ENCODE measurements around the gene CEP104. TPM values are rescaled to one million over a fixed set of nuclear protein-coding genes. Genes with fewer than 3 reads are reported as not detected.

CEP104 gene
- total and polyA plus RNA-seq, 8 donors, result 9.2 to 37.7 (median 23.7) TPM

GRCh38 chr1:3898994-3899753 is 42.2 kb upstream of the CEP104 start:
- Histone ChIP-seq H3K27me3 (no peaks in the 10 kb centered on the region), H3K4me1 (peaks cover 0 to 6% (median 0%) of the 10 kb centered on the region in 3 donors), H3K4me3 (peak overlapping the region; percentile 77 to 92 (median 86)), H3K36me3 (no peaks in the 10 kb centered on the region), H3K27ac (peak overlapping the region; percentile 92 to 98 (median 96)), H3K9me3 (no peaks in the 10 kb centered on the region)
- no peak for ATAC-seq
- WGBS, 2 donors, result 41 to 44% methylated on average over 10 of the region's 10 CpGs
- FAIRE-seq, result no peak
- intact Hi-C loops (cut with DNase I), result no loop called here
- no peak for DNase-seq
- TF ChIP-seq CTCF (IDR thresholded peaks at IDR 0.05), result no peak

DNA sequence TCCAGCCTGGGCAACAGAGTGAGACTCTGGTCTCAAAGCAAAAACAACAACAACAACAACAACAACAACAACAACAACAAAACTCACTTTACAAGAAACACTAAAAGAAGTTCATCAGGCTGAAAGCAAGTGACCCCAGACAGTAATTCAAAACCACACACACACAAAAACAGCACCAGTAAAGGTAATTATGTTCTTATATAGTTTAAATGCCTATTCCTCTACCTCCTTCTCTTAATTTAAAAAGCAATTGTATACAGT is 41.4 kb upstream of the CEP104 start:
- ATAC-seq (no peak), DNase-seq (no peak), FAIRE-seq (no peak)
- Histone ChIP-seq H3K9me3 (no peaks in the 10 kb centered on the region), H3K36me3 (no peaks in the 10 kb centered on the region), H3K4me1 (peaks cover 0 to 6% (median 0%) of the 10 kb centered on the region in 3 donors), H3K27me3 (no peaks in the 10 kb centered on the region), H3K4me3 (no peak overlapping the region), H3K27ac (no peak overlapping the region)
- intact Hi-C loops (cut with DNase I), result no loop called here
- no peak for TF ChIP-seq CTCF (IDR thresholded peaks at IDR 0.05)

DNA sequence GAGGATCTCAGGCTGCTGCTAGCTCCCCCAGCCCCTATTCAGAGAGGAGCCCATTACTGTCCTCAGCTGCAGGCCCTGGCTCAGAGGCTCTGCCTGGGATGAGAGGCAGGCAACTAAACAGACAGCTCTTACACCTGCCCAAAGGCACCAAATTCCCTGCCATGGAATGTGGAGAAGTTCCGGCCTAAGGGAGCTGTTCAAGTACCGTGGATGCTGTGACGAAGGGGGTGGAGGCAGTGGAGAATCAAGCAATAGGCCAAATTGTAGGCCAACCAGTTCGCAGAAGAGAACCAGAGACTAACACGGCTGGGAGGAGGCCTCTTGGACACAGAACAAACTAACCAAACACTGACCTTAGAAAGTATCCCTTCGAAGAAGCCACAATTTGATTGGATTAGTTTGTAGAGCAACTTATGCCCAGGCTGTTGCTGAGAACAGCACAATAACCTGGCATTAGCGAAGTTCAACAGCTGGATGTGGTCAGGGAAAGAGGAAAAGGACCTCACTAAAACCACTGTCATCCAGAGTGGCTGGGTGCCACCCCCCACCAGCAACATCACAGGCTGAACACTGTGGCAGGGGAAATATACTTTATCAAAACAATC is 39.5 kb upstream of the CEP104 start:
- Histone ChIP-seq H3K4me1 (peaks cover 0 to 6% (median 0%) of the 10 kb centered on the region in 3 donors), H3K27me3 (no peaks in the 10 kb centered on the region), H3K4me3 (no peak overlapping the region), H3K27ac (no peak overlapping the region), H3K36me3 (peaks cover 0 to under 1% (median 0%) of the 10 kb centered on the region in 3 donors), H3K9me3 (no peaks in the 10 kb centered on the region)
- WGBS, 2 donors, result 94 to 98% methylated on average over 7 of the region's 7 CpGs
- FAIRE-seq, result no peak
- intact Hi-C loops (cut with DNase I), result no loop called here
- DNase-seq, result no peak
- TF ChIP-seq CTCF (IDR thresholded peaks at IDR 0.05), result no peak
- no peak for ATAC-seq

DNA sequence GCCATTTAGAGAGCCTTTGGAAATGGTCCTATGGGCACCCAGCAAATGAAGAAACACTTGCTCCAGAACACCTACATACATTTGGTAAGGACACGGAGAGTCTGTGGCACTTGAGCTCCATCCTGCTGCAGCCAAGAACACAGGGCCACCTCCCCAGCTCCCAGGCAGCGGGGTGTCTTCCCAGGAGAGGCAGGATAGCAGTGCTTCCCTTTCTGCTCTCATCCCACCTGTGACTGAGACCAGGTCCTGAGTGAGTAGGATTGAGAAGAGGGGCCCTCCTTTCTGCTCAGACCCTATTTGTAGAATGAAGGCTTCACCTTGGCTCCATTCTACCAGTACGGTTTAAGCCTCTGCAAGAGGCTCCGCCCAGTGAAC is 38.9 kb upstream of the CEP104 start:
- DNase-seq (no peak), FAIRE-seq (no peak), ATAC-seq (no peak)
- Histone ChIP-seq H3K27me3 (no peaks in the 10 kb centered on the region), H3K36me3 (peaks cover 0 to 6% (median 0%) of the 10 kb centered on the region in 3 donors), H3K4me3 (no peak overlapping the region), H3K4me1 (peaks cover 0 to 6% (median 0%) of the 10 kb centered on the region in 3 donors), H3K27ac (no peak overlapping the region), H3K9me3 (no peaks in the 10 kb centered on the region)
- intact Hi-C loops (cut with DNase I), result no loop called here
- TF ChIP-seq CTCF (IDR thresholded peaks at IDR 0.05), result no peak
- 98% methylated on average over 4 of the region's 4 CpGs for WGBS, 2 donors

GRCh38 chr1:3895279-3895950 is 38.4 kb upstream of the CEP104 start:
- FAIRE-seq (no peak), ATAC-seq (no peak), DNase-seq (no peak)
- H3K36me3 ChIP-seq, result peaks cover 2 to 12% (median 5%) of the 10 kb centered on the region in 3 donors
- TF ChIP-seq CTCF (IDR thresholded peaks at IDR 0.05), result no peak
- no peak overlapping the region for H3K4me3 ChIP-seq
- no peaks in the 10 kb centered on the region for H3K27me3 ChIP-seq
- peaks cover 0 to 6% (median 0%) of the 10 kb centered on the region in 3 donors for H3K4me1 ChIP-seq
- H3K9me3 ChIP-seq, result no peaks in the 10 kb centered on the region
- intact Hi-C loops (cut with DNase I), result no loop called here
- H3K27ac ChIP-seq, result no peak overlapping the region
- 87 to 92% methylated on average over 13 of the region's 13 CpGs for WGBS, 2 donors

All from pancreas (tissue), 10 donors.